ENCODE measurements around the gene IVL.
A peak's percentile ranks its signal among the peaks of the same experiment; 100 is the strongest.

The IVL gene

DNA sequence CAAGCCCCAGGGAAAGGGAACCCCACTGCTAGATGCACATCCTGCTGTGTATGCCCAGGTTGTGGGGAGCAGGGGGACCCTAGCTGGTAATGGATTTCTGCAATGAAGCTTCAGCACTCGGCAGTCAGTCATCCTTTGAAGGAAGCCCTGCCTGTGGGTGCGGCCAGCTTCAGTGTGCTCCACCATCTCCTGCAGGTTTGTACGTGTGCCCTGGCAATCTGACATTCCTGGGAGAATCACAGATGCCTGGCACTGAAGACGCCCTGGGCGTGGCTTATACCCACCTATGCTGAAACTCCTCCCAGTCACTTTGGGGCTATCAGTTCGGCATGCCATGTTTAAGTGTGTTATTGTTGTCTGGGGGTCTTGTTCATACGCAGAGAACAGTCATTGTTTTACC, 45.4 kb downstream of the IVL start:
- no peak for DNase-seq

DNA sequence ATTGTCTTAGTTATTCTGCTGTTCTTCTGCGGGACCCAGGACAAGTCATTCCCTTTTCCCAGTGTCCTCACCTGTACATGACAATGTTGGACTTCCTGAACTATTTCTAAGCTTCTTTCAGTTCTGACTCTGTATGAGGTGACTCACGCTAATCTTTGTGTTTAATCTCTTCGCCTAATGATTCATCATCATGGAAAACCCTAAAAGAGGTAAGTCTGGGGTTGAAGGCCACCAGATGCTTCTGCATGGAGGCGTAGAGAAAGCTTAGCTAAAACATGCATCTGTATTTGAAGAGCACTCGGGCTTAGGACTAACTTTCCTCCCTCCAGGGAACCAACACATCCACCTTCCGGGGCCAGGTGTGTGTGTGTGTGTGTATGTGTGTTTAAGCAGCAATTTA, 46.1 kb downstream of the IVL start:
- no peak for DNase-seq

DNA sequence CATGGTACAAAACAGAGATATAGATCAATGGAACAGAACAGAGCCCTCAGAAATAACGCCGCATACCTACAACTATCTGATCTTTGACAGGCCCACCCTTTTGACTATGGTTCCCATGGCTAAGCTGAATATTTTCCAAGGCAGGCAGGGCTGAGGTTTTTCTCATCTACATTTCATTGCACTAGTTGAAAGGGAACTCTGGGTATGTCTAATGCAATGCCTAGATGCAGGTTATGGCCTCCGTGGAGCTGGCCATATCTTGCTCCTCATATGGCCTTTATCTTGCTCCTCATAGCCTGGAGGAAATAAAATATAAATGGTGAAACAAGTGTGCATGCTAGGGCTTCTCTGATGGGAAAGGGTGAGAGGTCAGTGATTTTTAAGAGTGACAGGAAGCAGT, 49.2 kb downstream of the IVL start:
- DNase-seq = no peak

DNA sequence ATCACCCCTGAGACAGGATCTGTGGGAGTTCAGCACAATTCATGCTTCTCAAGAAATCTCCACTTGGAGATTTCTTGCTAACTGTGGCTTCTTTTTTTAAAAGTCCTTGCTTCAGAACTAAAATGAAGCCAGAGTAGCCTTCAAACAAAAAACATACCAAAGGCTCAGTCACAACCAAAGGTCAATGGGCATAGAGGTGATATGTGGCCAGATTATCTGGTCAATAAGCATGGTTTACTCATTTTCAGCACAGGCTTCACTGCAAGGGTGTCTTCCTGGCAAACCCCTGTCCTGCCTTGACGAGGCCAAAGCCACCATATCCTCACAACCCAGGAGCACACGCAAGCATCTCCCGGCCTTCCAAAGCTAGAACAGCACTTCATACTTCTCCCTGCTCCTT, 50.9 kb downstream of the IVL start:
- no peak for DNase-seq

DNA sequence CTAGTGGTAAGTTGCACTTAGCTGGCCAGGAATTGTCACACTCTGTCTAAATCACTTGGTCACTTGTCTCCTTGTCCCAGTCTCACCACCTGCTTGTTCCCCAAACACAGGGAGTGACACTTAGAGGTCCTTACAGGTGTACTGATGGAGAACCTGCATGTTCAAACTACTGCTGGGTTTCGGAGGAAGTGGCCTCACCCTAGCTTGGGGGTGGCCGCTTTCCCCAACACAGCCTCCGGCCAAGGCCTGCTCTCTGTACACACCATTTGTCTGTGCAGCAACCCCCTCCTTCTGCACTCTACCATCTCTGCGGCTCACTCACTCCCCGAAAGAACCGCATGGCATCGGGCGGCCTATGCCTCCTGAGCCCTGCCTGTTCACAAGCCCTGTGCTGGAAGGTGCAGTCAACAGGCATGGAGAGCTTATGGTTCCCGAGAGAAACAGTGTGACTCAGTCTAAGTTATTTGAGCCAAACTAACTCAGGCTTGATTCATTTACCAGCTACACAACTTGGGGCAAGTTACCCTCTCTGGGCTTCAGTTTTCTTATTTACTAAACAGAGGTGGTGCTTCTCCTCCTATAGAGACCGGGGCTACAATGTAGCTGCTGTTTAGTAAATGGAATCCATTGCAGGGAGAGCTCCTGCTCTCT, 51.6 kb downstream of the IVL start:
- peak; percentile 84 for DNase-seq

DNA sequence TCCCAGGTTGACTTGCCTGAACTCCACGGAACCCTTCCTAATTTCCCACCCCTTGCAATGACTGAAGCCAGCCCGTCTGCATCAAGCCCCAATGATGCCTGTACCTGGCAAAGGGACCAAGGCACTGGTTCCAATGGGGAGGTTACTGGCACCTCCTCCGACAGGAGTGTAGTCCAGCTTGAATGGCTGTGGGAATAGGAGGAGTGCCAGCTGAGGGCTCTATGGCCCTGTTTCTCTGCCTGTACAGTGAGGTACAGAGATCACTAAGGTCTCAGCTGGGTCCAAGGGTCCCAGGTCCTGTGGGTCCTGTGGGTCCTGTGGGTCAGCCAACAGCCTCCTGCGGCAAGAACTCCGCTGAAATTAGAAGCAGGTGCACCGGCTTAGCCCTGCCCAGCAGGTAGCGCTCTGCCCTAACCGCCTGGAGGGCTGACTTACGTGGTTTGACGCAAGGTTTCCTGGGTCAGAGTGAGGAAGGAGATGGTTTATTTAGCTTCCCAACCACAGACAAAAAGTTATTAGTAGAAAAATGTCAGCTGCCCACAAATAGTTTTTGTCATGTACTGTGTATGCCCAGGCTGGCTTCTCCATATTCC, 52.2 kb downstream of the IVL start:
- no peak for DNase-seq

Data from DMS79 (cell line).